Caco-2 (cell line): ENCODE data around the gene CCR2. TPM values are rescaled to one million over a fixed set of nuclear protein-coding genes. Genes with fewer than 3 reads are reported as not detected.

Experiments
- BruUV-seq: library from RNA; stranded (reverse); fragments of 400-500 nt; replicated peaks from 2 replicates; lab custom pipeline; 2021; lab: Mats Ljungman, UMichigan
- CTCF ChIA-PET: fragments of 300-600 bp; sonication (Branson Sonifier 250); formaldehyde crosslinking; loops from one replicate; lab custom pipeline; 2022; ENCODE audit warnings: antibody characterized with exemption; lab: Charles Lee
- POLR2A ChIA-PET: fragments of 300-600 bp; sonication (Branson Sonifier 250); formaldehyde crosslinking; loops from one replicate; lab custom pipeline; 2022; ENCODE audit warnings: antibody characterized with exemption; lab: Charles Lee
- DNase-seq, 2 experiments: peaks; one replicate each; pipeline versions ENCODE4 v3.0.0 to v3.0.0-alpha.2; 2020 to 2022
- H3K27me3 ChIP-seq: replicated peaks from 2 replicates; pipeline ENCODE4 v1.6.0; 2011; ENCODE audit warnings: low read length; ENCODE audit not compliant: control insufficient read depth, insufficient read depth
- H3K36me3 ChIP-seq: 2 replicates; pipeline ENCODE4 v1.5.1; 2011; ENCODE audit warnings: low read length; ENCODE audit not compliant: control insufficient read depth, insufficient read depth
- H3K4me1 ChIP-seq: fragments of 250-450 bp; sonication (Bioruptor Pico); 2 replicates; pipeline ENCODE4 v1.5.1; 2020; ENCODE audit warnings: mild to moderate bottlenecking
- H3K4me3 ChIP-seq: 2 replicates; pipeline ENCODE4 v1.5.1; 2011; ENCODE audit warnings: low read depth, mild to moderate bottlenecking, control low read depth, low read length
- H3K9me3 ChIP-seq: fragments of 250-450 bp; sonication (Bioruptor Pico); 2 replicates; pipeline ENCODE4 v1.5.1; 2020; ENCODE audit warnings: mild to moderate bottlenecking, moderate library complexity
- H3K27ac Mint-ChIP-seq: one replicate; pipeline ENCODE4 v1.8.0; 2022; ENCODE audit warnings: mixed read lengths; ENCODE audit not compliant: unreplicated experiment
- H3K27me3 Mint-ChIP-seq: one replicate; pipeline ENCODE4 v1.8.0; 2022; ENCODE audit warnings: mixed read lengths; ENCODE audit not compliant: insufficient read depth, unreplicated experiment
- H3K36me3 Mint-ChIP-seq: one replicate; pipeline ENCODE4 v1.8.0; 2022; ENCODE audit warnings: mild to moderate bottlenecking, mixed read lengths; ENCODE audit not compliant: insufficient read depth, unreplicated experiment
- H3K4me1 Mint-ChIP-seq: one replicate; pipeline ENCODE4 v1.8.0; 2022; ENCODE audit warnings: low read depth, mixed read lengths; ENCODE audit not compliant: unreplicated experiment
- H3K4me3 Mint-ChIP-seq: one replicate; pipeline ENCODE4 v1.8.0; 2022; ENCODE audit warnings: mild to moderate bottlenecking, moderate library complexity, mixed read lengths; ENCODE audit not compliant: unreplicated experiment
- H3K9me3 Mint-ChIP-seq: one replicate; pipeline ENCODE4 v1.8.0; 2022; ENCODE audit warnings: mixed read lengths; ENCODE audit not compliant: unreplicated experiment
- CTCF ChIP-seq, 2 experiments: fragments of 200-600 bp in 1 of 2; IDR thresholded peaks; 1 replicate in 1 of 2; 2 replicates in 1 of 2; pipeline versions ENCODE4 v1.5.1 to v1.8.0; 2011 to 2022; ENCODE audit warnings: antibody characterized with exemption in 1 of 2, control low read depth in 1 of 2, inconsistent platforms in 1 of 2, low read depth in 1 of 2, low read length in 1 of 2, mild to moderate bottlenecking in 1 of 2, moderate library complexity in 1 of 2; ENCODE audit not compliant: insufficient read depth in 1 of 2, severe bottlenecking in 1 of 2, unreplicated experiment in 1 of 2
- intact Hi-C: fragments of 100-400 bp; cut with micrococcal nuclease; formaldehyde crosslinking; loops from one replicate; pipeline ENCODE4 v1.10.0; 2022; ENCODE audit not compliant: unreplicated experiment
- total RNA-seq: library from RNA; stranded (reverse); gene quantifications from 2 replicates; pipeline ENCODE4 v1.2.3, GENCODE V29; 2022

The CCR2 gene
- total RNA-seq, 1 experiment from 2014 or later: not detected

- H3K36me3 Mint-ChIP-seq: peaks cover 5% of the 10 kb centered on the region
- intact Hi-C loops: no loop called here
- CTCF ChIA-PET: no interaction called here
- DNase-seq: no peak
- H3K4me1 ChIP-seq: no peaks in the 10 kb centered on the region
- no peaks in the 10 kb centered on the region for H3K36me3 ChIP-seq
- BruUV-seq: no TSS peak
- no peaks in the 10 kb centered on the region for H3K27me3 ChIP-seq
- H3K9me3 ChIP-seq: no peaks in the 10 kb centered on the region
- peaks cover 7% of the 10 kb centered on the region for H3K4me1 Mint-ChIP-seq
- no peak overlapping the region for H3K4me3 Mint-ChIP-seq
- H3K9me3 Mint-ChIP-seq: no peaks in the 10 kb centered on the region
- POLR2A ChIA-PET: no interaction called here
- no peak overlapping the region for H3K27ac Mint-ChIP-seq
- H3K27me3 Mint-ChIP-seq: no peaks in the 10 kb centered on the region
- H3K4me3 ChIP-seq: no peak overlapping the region
- no peak for TF ChIP-seq CTCF (IDR thresholded peaks at IDR 0.05; ENCODE audit: insufficient read depth in 1 of 2, low read depth in 1 of 2, low read length in 1 of 2, severe bottlenecking in 1 of 2, unreplicated experiment in 1 of 2)
Observed at GRCh38 chr3:46365041-46365440, 11.1 kb downstream of the CCR2 start.

GRCh38 chr3:46365737-46366524 is 12.0 kb downstream of the CCR2 start:
- DNase-seq: no peak
- no peaks in the 10 kb centered on the region for H3K27me3 ChIP-seq
- Mint-ChIP-seq H3K27ac (no peak overlapping the region), H3K4me1 (peaks cover 12% of the 10 kb centered on the region), H3K9me3 (no peaks in the 10 kb centered on the region), H3K36me3 (peaks cover 5% of the 10 kb centered on the region), H3K4me3 (no peak overlapping the region), H3K27me3 (no peaks in the 10 kb centered on the region)
- peaks cover 5% of the 10 kb centered on the region; the same call in 1 of the 2 replicates for H3K4me1 ChIP-seq
- no peaks in the 10 kb centered on the region for H3K36me3 ChIP-seq
- BruUV-seq: no TSS peak
- POLR2A ChIA-PET: no interaction called here
- H3K4me3 ChIP-seq: no peak overlapping the region
- TF ChIP-seq CTCF (IDR thresholded peaks at IDR 0.05; ENCODE audit: insufficient read depth in 1 of 2, low read depth in 1 of 2, low read length in 1 of 2, severe bottlenecking in 1 of 2, unreplicated experiment in 1 of 2): no peak
- intact Hi-C loops: no loop called here
- CTCF ChIA-PET: no interaction called here
- H3K9me3 ChIP-seq: no peaks in the 10 kb centered on the region

GRCh38 chr3:46367811-46368210 is 13.9 kb downstream of the CCR2 start:
- no peaks in the 10 kb centered on the region for H3K9me3 ChIP-seq
- H3K36me3 Mint-ChIP-seq: no peaks in the 10 kb centered on the region
- H3K4me1 ChIP-seq: peaks cover 14% of the 10 kb centered on the region; the same call in 1 of the 2 replicates
- TF ChIP-seq CTCF (IDR thresholded peaks at IDR 0.05; ENCODE audit: insufficient read depth in 1 of 2, low read depth in 1 of 2, low read length in 1 of 2, severe bottlenecking in 1 of 2, unreplicated experiment in 1 of 2): no peak
- no peaks in the 10 kb centered on the region for H3K27me3 Mint-ChIP-seq
- H3K4me3 Mint-ChIP-seq: no peak overlapping the region
- POLR2A ChIA-PET: no interaction called here
- CTCF ChIA-PET: interaction anchor here (1.3 kb wide), 1 partner anchor 11 kb away, joined by 4 read pairs; no protein-coding TSS in a partner anchor
- no peaks in the 10 kb centered on the region for H3K9me3 Mint-ChIP-seq
- H3K27ac Mint-ChIP-seq: no peak overlapping the region
- H3K36me3 ChIP-seq: no peaks in the 10 kb centered on the region
- no peak overlapping the region for H3K4me3 ChIP-seq
- no peaks in the 10 kb centered on the region for H3K27me3 ChIP-seq
- DNase-seq: no peak
- intact Hi-C loops: loop anchor here (1.0 kb wide), 1 partner anchor 154 kb away; no protein-coding TSS in a partner anchor
- BruUV-seq: no TSS peak
- peaks cover 6% of the 10 kb centered on the region for H3K4me1 Mint-ChIP-seq
